CD8-positive, alpha-beta memory T cell (primary cell): ENCODE data around the gene TGFB1. TPM values are rescaled to one million over a fixed set of nuclear protein-coding genes. Genes with fewer than 3 reads are reported as not detected.
A peak's percentile ranks its signal among the peaks of the same experiment; 100 is the strongest.

Experiments used
- CTCF ChIA-PET: fragments of 350-600 bp; sonication (Branson Sonifier 250); formaldehyde crosslinking; loops from one replicate; lab custom pipeline; 2021; ENCODE audit warnings: antibody characterized with exemption; lab: Charles Lee
- POLR2A ChIA-PET: fragments of 350-600 bp; sonication (Branson Sonifier 250); formaldehyde crosslinking; loops from one replicate; lab custom pipeline; 2021; ENCODE audit warnings: antibody characterized with exemption; lab: Charles Lee
- DNase-seq, 5 donors: peaks; one replicate each; pipeline versions ENCODE4 v3.0.0 to v3.0.0-alpha.2; 2020 to 2022; ENCODE audit warnings: mixed read lengths in 1 of 5
- H3K27ac ChIP-seq: one replicate; pipeline ENCODE4 v1.7.0; 2013; ENCODE audit warnings: low read depth, mild to moderate bottlenecking, low read length, moderate library complexity
- H3K27me3 ChIP-seq: 2 replicates; pipeline ENCODE4 v1.7.0; 2013; ENCODE audit warnings: low read length, mild to moderate bottlenecking; ENCODE audit not compliant: insufficient read depth, poor library complexity, severe bottlenecking
- H3K36me3 ChIP-seq: 2 replicates; pipeline ENCODE4 v1.7.0; 2013; ENCODE audit warnings: mild to moderate bottlenecking, low read length, moderate library complexity; ENCODE audit not compliant: insufficient read depth
- H3K4me1 ChIP-seq: 2 replicates; pipeline ENCODE4 v1.7.0; 2013; ENCODE audit warnings: mild to moderate bottlenecking, low read length, moderate library complexity; ENCODE audit not compliant: insufficient read depth
- H3K4me3 ChIP-seq: 2 replicates; pipeline ENCODE4 v1.7.0; 2013; ENCODE audit warnings: mild to moderate bottlenecking, low read length
- H3K9me3 ChIP-seq: 2 replicates; pipeline ENCODE4 v1.7.0; 2013; ENCODE audit warnings: mild to moderate bottlenecking, low read length
- H3K27ac Mint-ChIP-seq, 8 donors: one replicate each; pipeline ENCODE4 v1.8.0; 2020 to 2021; ENCODE audit warnings: mixed read lengths in 8 of 8, mild to moderate bottlenecking in 6 of 8, inconsistent platforms in 3 of 8, moderate library complexity in 3 of 8
- H3K27me3 Mint-ChIP-seq, 2 donors: one replicate each; pipeline ENCODE4 v1.8.0; 2020 to 2021; ENCODE audit warnings: mixed read lengths in 2 of 2, mild to moderate bottlenecking in 1 of 2, moderate library complexity in 1 of 2
- H3K36me3 Mint-ChIP-seq, 3 donors: one replicate each; pipeline ENCODE4 v1.8.0; 2020 to 2021; ENCODE audit warnings: mixed read lengths in 3 of 3, inconsistent platforms in 1 of 3, mild to moderate bottlenecking in 1 of 3
- H3K4me1 Mint-ChIP-seq, 3 donors: one replicate each; pipeline ENCODE4 v1.8.0; 2020 to 2021; ENCODE audit warnings: mixed read lengths in 3 of 3, inconsistent platforms in 1 of 3, mild to moderate bottlenecking in 1 of 3
- H3K4me3 Mint-ChIP-seq, 7 donors: one replicate each; pipeline ENCODE4 v1.8.0; 2020 to 2021; ENCODE audit warnings: mixed read lengths in 7 of 7, mild to moderate bottlenecking in 6 of 7, moderate library complexity in 4 of 7, inconsistent platforms in 2 of 7
- H3K9me3 Mint-ChIP-seq, 5 donors: one replicate each; pipeline ENCODE4 v1.8.0; 2020 to 2022; ENCODE audit warnings: mixed read lengths in 5 of 5, mild to moderate bottlenecking in 3 of 5, moderate library complexity in 2 of 5, inconsistent platforms in 1 of 5
- polyA plus RNA-seq: library from polyadenylated mRNA; unstranded; fragments of 300-500 nt; fragmentation: Illumina TruSeq; gene quantifications from one replicate; pipeline ENCODE4 v1.2.3, GENCODE V29; 2021
- total RNA-seq, 2 experiments: library from RNA; stranded (reverse); gene quantifications; one replicate each; pipeline ENCODE4 v1.2.3, GENCODE V29; 2021

TGFB1 gene
- total and polyA plus RNA-seq, 3 experiments from 2014 or later = 104 to 161 (median 152) TPM

- no peak overlapping the region for H3K4me3 ChIP-seq
- peak in 1 of 5 donors; percentile 44 for DNase-seq
- peak overlapping the region; percentile 62 to 100 (median 95) for H3K27ac Mint-ChIP-seq
- peaks cover 0 to 9% of the 10 kb centered on the region in 2 donors for H3K27me3 Mint-ChIP-seq
- peaks cover 0 to 5% (median 0%) of the 10 kb centered on the region in 5 donors for H3K9me3 Mint-ChIP-seq
- peaks cover 59% of the 10 kb centered on the region for H3K4me1 ChIP-seq
- no peak overlapping the region for H3K27ac ChIP-seq
- peak overlapping the region; percentile 37 to 87 (median 65) for H3K4me3 Mint-ChIP-seq
- ChIA-PET POLR2A (no interaction called here), CTCF (interaction anchor here (4.0 kb wide), 1 partner anchor 22 kb away, joined by 33 read pairs; the partner anchor contains the start of gene TGFB1)
- H3K4me1 Mint-ChIP-seq = peaks cover 59 to 78% (median 71%) of the 10 kb centered on the region in 3 donors
- no peaks in the 10 kb centered on the region for H3K27me3 ChIP-seq
- peaks cover 20 to 72% (median 34%) of the 10 kb centered on the region in 3 donors for H3K36me3 Mint-ChIP-seq
- peaks cover 47% of the 10 kb centered on the region for H3K36me3 ChIP-seq
- no peaks in the 10 kb centered on the region for H3K9me3 ChIP-seq
These were observed 23.2 kb downstream of the TGFB1 start for GRCh38 chr19:41330481-41330880.

DNA sequence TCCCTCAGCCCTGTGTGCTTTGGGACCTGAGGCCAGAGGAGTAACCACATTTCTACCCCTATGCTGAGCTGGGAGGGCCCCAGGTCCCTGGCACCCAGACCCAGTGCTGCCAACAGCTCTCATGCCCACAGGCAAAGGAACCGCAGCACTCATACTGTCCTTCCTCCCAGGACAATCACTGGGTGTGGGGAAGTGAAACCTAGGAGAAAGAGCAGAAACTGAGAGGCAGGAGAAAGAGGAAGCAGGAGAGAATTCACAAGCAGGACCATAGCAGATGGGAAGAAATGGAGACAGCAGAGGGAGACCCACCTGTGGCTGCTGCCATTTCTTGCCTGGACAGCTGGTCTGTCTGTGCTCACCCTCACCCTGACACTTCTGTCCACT lies 24.9 kb downstream of the TGFB1 start:
- Histone ChIP-seq H3K27me3 (no peaks in the 10 kb centered on the region), H3K4me1 (peaks cover 69% of the 10 kb centered on the region), H3K27ac (peak overlapping the region; percentile 80), H3K36me3 (peaks cover 33% of the 10 kb centered on the region), H3K9me3 (no peaks in the 10 kb centered on the region), H3K4me3 (peak overlapping the region; percentile 64)
- ChIA-PET CTCF (interaction anchor here (1.0 to 4.0 kb wide), 5 partner anchors 19 to 120 kb away, joined by 3 to 33 read pairs (median 4); partner anchors contain the start of genes B9D2 and TGFB1), POLR2A (interaction anchor here (0.6 to 4.5 kb wide), 7 partner anchors 12 to 48 kb away, joined by 3 to 54 read pairs (median 3); partner anchors contain the start of genes B9D2 and TGFB1)
- H3K9me3 Mint-ChIP-seq = peaks cover 0 to 5% (median 0%) of the 10 kb centered on the region in 5 donors
- no peak for DNase-seq
- peaks cover 70 to 83% (median 72%) of the 10 kb centered on the region in 3 donors for H3K4me1 Mint-ChIP-seq
- peaks cover 0 to 9% of the 10 kb centered on the region in 2 donors for H3K27me3 Mint-ChIP-seq
- H3K4me3 Mint-ChIP-seq = peak overlapping the region; percentile 73 to 89 (median 80)
- peaks cover 21 to 69% (median 34%) of the 10 kb centered on the region in 3 donors for H3K36me3 Mint-ChIP-seq
- peak overlapping the region; percentile 97 to 100 (median 99) for H3K27ac Mint-ChIP-seq

- no peak for DNase-seq
- H3K36me3 ChIP-seq = peaks cover 28% of the 10 kb centered on the region
- peak overlapping the region; percentile 64 for H3K4me3 ChIP-seq
- ChIA-PET POLR2A (interaction anchor here (0.6 to 4.5 kb wide), 9 partner anchors 13 to 65 kb away, joined by 3 to 54 read pairs (median 11); partner anchors contain the start of genes B9D2, HNRNPUL1 and TGFB1), CTCF (interaction anchor here (1.0 to 4.0 kb wide), 5 partner anchors 20 to 121 kb away, joined by 3 to 33 read pairs (median 4); partner anchors contain the start of genes B9D2 and TGFB1)
- peaks cover 66 to 80% (median 68%) of the 10 kb centered on the region in 3 donors for H3K4me1 Mint-ChIP-seq
- peak overlapping the region; percentile 80 for H3K27ac ChIP-seq
- peak overlapping the region; percentile 97 to 100 (median 99) for H3K27ac Mint-ChIP-seq
- H3K9me3 Mint-ChIP-seq = peaks cover 0 to 5% (median 0%) of the 10 kb centered on the region in 5 donors
- no peaks in the 10 kb centered on the region for H3K9me3 ChIP-seq
- H3K36me3 Mint-ChIP-seq = peaks cover 21 to 65% (median 34%) of the 10 kb centered on the region in 3 donors
- H3K27me3 ChIP-seq = no peaks in the 10 kb centered on the region
- peaks cover 0 to 9% of the 10 kb centered on the region in 2 donors for H3K27me3 Mint-ChIP-seq
- peak overlapping the region; percentile 73 to 89 (median 80) for H3K4me3 Mint-ChIP-seq
- H3K4me1 ChIP-seq = peaks cover 69% of the 10 kb centered on the region
These were observed 25.4 kb downstream of the TGFB1 start for GRCh38 chr19:41328157-41328841.

GRCh38 chr19:41327576-41328156 lies 26.1 kb downstream of the TGFB1 start:
- H3K4me1 Mint-ChIP-seq = peaks cover 68 to 82% (median 70%) of the 10 kb centered on the region in 3 donors
- H3K9me3 Mint-ChIP-seq = peaks cover 0 to 5% (median 0%) of the 10 kb centered on the region in 5 donors
- Histone ChIP-seq H3K27me3 (no peaks in the 10 kb centered on the region), H3K27ac (peak overlapping the region; percentile 80), H3K36me3 (peaks cover 24% of the 10 kb centered on the region), H3K4me3 (peak overlapping the region; percentile 64), H3K9me3 (no peaks in the 10 kb centered on the region), H3K4me1 (peaks cover 69% of the 10 kb centered on the region)
- CTCF ChIA-PET = interaction anchor here (0.8 to 4.0 kb wide), 8 partner anchors 10 to 63 kb away, joined by 3 to 33 read pairs (median 5); partner anchors contain the start of genes B9D2, CCDC97, HNRNPUL1 and TGFB1
- H3K36me3 Mint-ChIP-seq = peaks cover 20 to 66% (median 31%) of the 10 kb centered on the region in 3 donors
- H3K27ac Mint-ChIP-seq = peak overlapping the region; percentile 97 to 100 (median 100)
- H3K27me3 Mint-ChIP-seq = peaks cover 0 to 9% of the 10 kb centered on the region in 2 donors
- DNase-seq = peak; percentile 81 to 97 (median 92)
- peak overlapping the region; percentile 73 to 89 (median 80) for H3K4me3 Mint-ChIP-seq
- POLR2A ChIA-PET = interaction anchor here (0.9 to 4.5 kb wide), 8 partner anchors 21 to 64 kb away, joined by 3 to 54 read pairs (median 12); partner anchors contain the start of genes B9D2, HNRNPUL1 and TGFB1

GRCh38 chr19:41327076-41327575 lies 26.6 kb downstream of the TGFB1 start:
- ChIA-PET CTCF (interaction anchor here (0.8 to 4.0 kb wide), 7 partner anchors 10 to 63 kb away, joined by 3 to 33 read pairs (median 4); partner anchors contain the start of genes B9D2, CCDC97, HNRNPUL1 and TGFB1), POLR2A (interaction anchor here (0.9 to 4.5 kb wide), 8 partner anchors 20 to 63 kb away, joined by 3 to 54 read pairs (median 12); partner anchors contain the start of genes B9D2, HNRNPUL1 and TGFB1)
- Histone ChIP-seq H3K4me3 (peak overlapping the region; percentile 64), H3K4me1 (peaks cover 66% of the 10 kb centered on the region), H3K27me3 (no peaks in the 10 kb centered on the region), H3K36me3 (peaks cover 18% of the 10 kb centered on the region), H3K27ac (peak overlapping the region; percentile 80), H3K9me3 (no peaks in the 10 kb centered on the region)
- peak overlapping the region; percentile 71 to 89 (median 76) for H3K4me3 Mint-ChIP-seq
- H3K27ac Mint-ChIP-seq = peak overlapping the region; percentile 91 to 100 (median 99)
- peaks cover 66 to 82% (median 67%) of the 10 kb centered on the region in 3 donors for H3K4me1 Mint-ChIP-seq
- peaks cover 0 to 9% of the 10 kb centered on the region in 2 donors for H3K27me3 Mint-ChIP-seq
- H3K9me3 Mint-ChIP-seq = peaks cover 0 to 5% (median 0%) of the 10 kb centered on the region in 5 donors
- DNase-seq = peak in 1 of 5 donors; percentile 35
- H3K36me3 Mint-ChIP-seq = peaks cover 17 to 66% (median 26%) of the 10 kb centered on the region in 3 donors

GRCh38 chr19:41325947-41326706 lies 27.6 kb downstream of the TGFB1 start:
- Mint-ChIP-seq H3K4me3 (peak overlapping the region; percentile 20 to 89 (median 76)), H3K9me3 (peaks cover 0 to 5% (median 0%) of the 10 kb centered on the region in 5 donors), H3K27ac (peak overlapping the region; percentile 91 to 100 (median 99)), H3K36me3 (peaks cover 12 to 64% (median 16%) of the 10 kb centered on the region in 3 donors), H3K27me3 (peaks cover 0 to 7% of the 10 kb centered on the region in 2 donors), H3K4me1 (peaks cover 57 to 75% (median 58%) of the 10 kb centered on the region in 3 donors)
- Histone ChIP-seq H3K27me3 (no peaks in the 10 kb centered on the region), H3K27ac (no peak overlapping the region), H3K36me3 (peaks cover 14% of the 10 kb centered on the region), H3K4me1 (peaks cover 58% of the 10 kb centered on the region), H3K4me3 (no peak overlapping the region), H3K9me3 (no peaks in the 10 kb centered on the region)
- ChIA-PET POLR2A (interaction anchor here (4.5 kb wide), 1 partner anchor 26 kb away, joined by 54 read pairs; the partner anchor contains the start of gene TGFB1), CTCF (interaction anchor here (1.4 to 4.0 kb wide), 2 partner anchors 26 to 29 kb away, joined by 6 to 33 read pairs; partner anchors contain the start of gene TGFB1)
- DNase-seq = peak in 2 of 5 donors; percentile 44 to 60
